Vagina (tissue), 2 donors: ENCODE data around the gene DOK3. TPM values are rescaled to one million over a fixed set of nuclear protein-coding genes. Genes with fewer than 3 reads are reported as not detected.

Source experiments
- DNase-seq, 2 donors: peaks; one replicate each; pipeline ENCODE4 v3.0.0-alpha.2; 2017; ENCODE audit errors: extremely low spot score in 2 of 2
- H3K27ac ChIP-seq: fragments of 200-600 bp; sonication (generic); one replicate; pipeline ENCODE4 v1.5.1; 2019
- H3K27me3 ChIP-seq: fragments of 200-600 bp; sonication (generic); one replicate; pipeline ENCODE4 v1.5.1; 2019
- H3K36me3 ChIP-seq, 2 donors: fragments of 200-600 bp; sonication (generic); one replicate each; pipeline ENCODE4 v1.5.1; 2017 to 2019
- H3K4me1 ChIP-seq: fragments of 200-600 bp; sonication (generic); one replicate; pipeline ENCODE4 v1.5.1; 2019
- H3K4me3 ChIP-seq, 2 donors: fragments of 200-600 bp; sonication (generic); 1 replicate in 1 of 2; 2 replicates in 1 of 2; pipeline ENCODE4 v1.5.1; 2016 to 2019
- H3K9me3 ChIP-seq: fragments of 200-600 bp; sonication (generic); one replicate; pipeline ENCODE4 v1.5.1; 2019
- CTCF ChIP-seq, 3 experiments: fragments of 450-650 bp in 2 of 3; fragments of 200-600 bp in 1 of 3; sonication (generic) in 1 of 3; IDR thresholded peaks; one replicate each; pipeline ENCODE4 v1.5.1; 2017 to 2019; ENCODE audit warnings: antibody characterized with exemption in 3 of 3, mild to moderate bottlenecking in 2 of 3, moderate library complexity in 2 of 3
- POLR2A ChIP-seq, 2 donors: fragments of 450-650 bp; IDR thresholded peaks; one replicate each; pipeline ENCODE4 v1.6.1; 2017; ENCODE audit warnings: antibody characterized with exemption in 2 of 2, mild to moderate bottlenecking in 2 of 2, moderate library complexity in 2 of 2
- POLR2AphosphoS5 ChIP-seq, 2 donors: sonication (generic); formaldehyde crosslinking; IDR thresholded peaks; one replicate each; pipeline ENCODE4 v1.9.0; 2017; ENCODE audit warnings: antibody characterized with exemption in 2 of 2, mild to moderate bottlenecking in 2 of 2, low read depth in 1 of 2; ENCODE audit not compliant: insufficient read depth in 1 of 2
- intact Hi-C: fragments of 100-400 bp; cut with DNase I; formaldehyde crosslinking; loops from one replicate; pipeline ENCODE4 v1.15.1; 2023
- total RNA-seq: library from RNA; depleted of rRNA; stranded (reverse); fragments of >200 nt; gene quantifications from one replicate; pipeline ENCODE4 v1.2.3, GENCODE V29; 2016

The DOK3 gene
- total RNA-seq, 1 donor from 2014 or later: 12.0 TPM

- Histone ChIP-seq H3K9me3 (no peaks in the 10 kb centered on the region), H3K4me3 (peak within 1 kb of the TSS; percentile 81 to 95), H3K4me1 (peaks cover 13% of the 10 kb centered on the region), H3K27me3 (no peaks in the 10 kb centered on the region), H3K36me3 (peaks cover 0 to 57% of the 10 kb centered on the region in 2 donors), H3K27ac (peak within 1 kb of the TSS; percentile 67)
- TF ChIP-seq POLR2A (IDR thresholded peaks at IDR 0.05) (no peak), POLR2AphosphoS5 (IDR thresholded peaks at IDR 0.05; ENCODE audit: insufficient read depth in 1 of 2, low read depth in 1 of 2) (peak; percentile 96 to 100), CTCF (IDR thresholded peaks at IDR 0.05) (peak in 1 of 3 experiments; percentile 7)
- intact Hi-C loops: no loop called here
- peak in 1 of 2 donors; percentile 98 for DNase-seq
Measured at GRCh38 chr5:177516601-177517568, 7.3 kb upstream of the DOK3 start, which contains the start of gene DDX41. DDX41 (minus strand) TSS chr5:177516961; CDS start chr5:177516945, 16 bp downstream.

- peaks cover 0 to 58% of the 10 kb centered on the region in 2 donors for H3K36me3 ChIP-seq
- no peak for DNase-seq
- peak overlapping the region; percentile 81 to 95 for H3K4me3 ChIP-seq
- no peak overlapping the region for H3K27ac ChIP-seq
- peaks cover 13% of the 10 kb centered on the region for H3K4me1 ChIP-seq
- H3K9me3 ChIP-seq: no peaks in the 10 kb centered on the region
- intact Hi-C loops: no loop called here
- H3K27me3 ChIP-seq: no peaks in the 10 kb centered on the region
- TF ChIP-seq POLR2A (IDR thresholded peaks at IDR 0.05) (no peak), POLR2AphosphoS5 (IDR thresholded peaks at IDR 0.05; ENCODE audit: insufficient read depth in 1 of 2, low read depth in 1 of 2) (no peak), CTCF (IDR thresholded peaks at IDR 0.05) (no peak)
Measured at GRCh38 chr5:177515580-177515979, 6.0 kb upstream of the DOK3 start.

- Histone ChIP-seq H3K27me3 (no peaks in the 10 kb centered on the region), H3K9me3 (no peaks in the 10 kb centered on the region), H3K27ac (no peak overlapping the region), H3K36me3 (peaks cover 0 to 54% of the 10 kb centered on the region in 2 donors), H3K4me1 (peaks cover 18% of the 10 kb centered on the region), H3K4me3 (no peak overlapping the region)
- TF ChIP-seq CTCF (IDR thresholded peaks at IDR 0.05) (no peak), POLR2AphosphoS5 (IDR thresholded peaks at IDR 0.05; ENCODE audit: insufficient read depth in 1 of 2, low read depth in 1 of 2) (no peak), POLR2A (IDR thresholded peaks at IDR 0.05) (no peak)
- intact Hi-C loops: no loop called here
- DNase-seq: no peak
Measured at GRCh38 chr5:177514541-177514940, 4.9 kb upstream of the DOK3 start.

GRCh38 chr5:177513500-177513899, 3.9 kb upstream of the DOK3 start:
- TF ChIP-seq POLR2AphosphoS5 (IDR thresholded peaks at IDR 0.05; ENCODE audit: insufficient read depth in 1 of 2, low read depth in 1 of 2) (no peak), CTCF (IDR thresholded peaks at IDR 0.05) (no peak), POLR2A (IDR thresholded peaks at IDR 0.05) (no peak)
- intact Hi-C loops: no loop called here

More at GRCh38 chr5:177513500-177513899, 3.9 kb upstream of the DOK3 start:
- H3K27me3 ChIP-seq: no peaks in the 10 kb centered on the region
- H3K4me3 ChIP-seq: no peak overlapping the region
- DNase-seq: no peak
- peaks cover 0 to 50% of the 10 kb centered on the region in 2 donors for H3K36me3 ChIP-seq
- H3K27ac ChIP-seq: no peak overlapping the region
- peaks cover 18% of the 10 kb centered on the region for H3K4me1 ChIP-seq
- H3K9me3 ChIP-seq: no peaks in the 10 kb centered on the region
